OCI-LY3 (cell line): ENCODE results near the gene CREB5.

Source experiments
- EZH2phosphoT487 ChIP-seq: fragments of 200-600 bp; shearing (Covaris generic); IDR thresholded peaks from 2 replicates; pipeline ENCODE4 v1.6.1; 2018; ENCODE audit warnings: antibody characterized with exemption, mixed run types, low read depth
- TF ChIP-seq, protein P1 (sequence below): fragments of 200-600, 300-600 bp; sonication (generic); IDR thresholded peaks from 2 replicates; pipeline ENCODE4 v1.5.1; 2014; ENCODE audit warnings: antibody characterized with exemption, low read length, low read depth

DNA sequence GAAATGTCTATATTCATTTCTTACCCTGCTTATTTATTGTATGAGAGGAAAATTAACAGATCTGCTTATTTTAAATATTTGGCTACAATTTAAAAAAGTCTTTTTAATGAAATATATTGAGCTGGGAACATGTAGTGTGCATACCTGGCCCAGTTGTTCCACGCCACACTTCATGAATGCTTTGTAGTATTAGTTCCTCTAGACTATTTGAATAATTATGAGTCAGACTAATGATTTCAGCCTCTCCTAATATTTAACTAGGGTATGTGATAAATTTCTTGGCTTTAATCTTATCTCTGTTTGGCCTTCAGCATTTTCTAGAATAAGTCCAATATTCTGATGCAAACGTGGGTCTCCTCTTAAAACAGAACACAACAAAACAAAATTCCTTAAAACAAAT, 226.6 kb downstream of the CREB5 start:
- TF ChIP-seq, protein P1, sequence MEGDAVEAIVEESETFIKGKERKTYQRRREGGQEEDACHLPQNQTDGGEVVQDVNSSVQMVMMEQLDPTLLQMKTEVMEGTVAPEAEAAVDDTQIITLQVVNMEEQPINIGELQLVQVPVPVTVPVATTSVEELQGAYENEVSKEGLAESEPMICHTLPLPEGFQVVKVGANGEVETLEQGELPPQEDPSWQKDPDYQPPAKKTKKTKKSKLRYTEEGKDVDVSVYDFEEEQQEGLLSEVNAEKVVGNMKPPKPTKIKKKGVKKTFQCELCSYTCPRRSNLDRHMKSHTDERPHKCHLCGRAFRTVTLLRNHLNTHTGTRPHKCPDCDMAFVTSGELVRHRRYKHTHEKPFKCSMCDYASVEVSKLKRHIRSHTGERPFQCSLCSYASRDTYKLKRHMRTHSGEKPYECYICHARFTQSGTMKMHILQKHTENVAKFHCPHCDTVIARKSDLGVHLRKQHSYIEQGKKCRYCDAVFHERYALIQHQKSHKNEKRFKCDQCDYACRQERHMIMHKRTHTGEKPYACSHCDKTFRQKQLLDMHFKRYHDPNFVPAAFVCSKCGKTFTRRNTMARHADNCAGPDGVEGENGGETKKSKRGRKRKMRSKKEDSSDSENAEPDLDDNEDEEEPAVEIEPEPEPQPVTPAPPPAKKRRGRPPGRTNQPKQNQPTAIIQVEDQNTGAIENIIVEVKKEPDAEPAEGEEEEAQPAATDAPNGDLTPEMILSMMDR: no peak
- no peak for TF ChIP-seq EZH2phosphoT487
